Tibial nerve (tissue), 4 donors: ENCODE results near the gene LPCAT4. TPM values are rescaled to one million over a fixed set of nuclear protein-coding genes. Genes with fewer than 3 reads are reported as not detected.

Experiments
- DNase-seq, 2 donors: peaks; one replicate each; pipeline ENCODE4 v3.0.0-alpha.2; 2019; ENCODE audit warnings: low spot score in 2 of 2
- H3K27ac ChIP-seq, 4 donors: fragments of 200-600 bp; sonication (generic) in 3 of 4; one replicate each; pipeline ENCODE4 v1.5.1; 2017 to 2019; ENCODE audit warnings: mild to moderate bottlenecking in 1 of 4
- H3K27me3 ChIP-seq, 2 donors: fragments of 200-600 bp; sonication (generic) in 1 of 2; one replicate each; pipeline versions ENCODE4 v1.5.1 to v1.6.0; 2017 to 2019
- H3K36me3 ChIP-seq, 3 donors: fragments of 200-600 bp; sonication (generic); one replicate each; pipeline ENCODE4 v1.5.1; 2018 to 2019
- H3K4me1 ChIP-seq, 4 donors: fragments of 200-600 bp; sonication (generic) in 3 of 4; one replicate each; pipeline ENCODE4 v1.5.1; 2017 to 2019
- H3K4me3 ChIP-seq, 4 donors: fragments of 200-600 bp; sonication (generic) in 3 of 4; one replicate each; pipeline ENCODE4 v1.5.1; 2017 to 2019; ENCODE audit warnings: mild to moderate bottlenecking in 1 of 4, moderate library complexity in 1 of 4
- H3K9me3 ChIP-seq, 4 donors: fragments of 200-600 bp; sonication (generic) in 3 of 4; one replicate each; pipeline ENCODE4 v1.5.1; 2017 to 2019
- CTCF ChIP-seq, 5 experiments: fragments of 200-600 bp in 3 of 5; fragments of 450-650 bp in 2 of 5; sonication (generic) in 3 of 5; IDR thresholded peaks; one replicate each; pipeline ENCODE4 v1.5.1; 2016 to 2019; ENCODE audit warnings: antibody characterized with exemption in 5 of 5, mild to moderate bottlenecking in 3 of 5, moderate library complexity in 2 of 5
- EP300 ChIP-seq, 2 donors: sonication (generic); formaldehyde crosslinking; IDR thresholded peaks; one replicate each; pipeline ENCODE4 v1.6.1; 2017; ENCODE audit warnings: antibody characterized with exemption in 2 of 2, mild to moderate bottlenecking in 1 of 2
- POLR2A ChIP-seq, 2 donors: fragments of 450-650 bp; IDR thresholded peaks; one replicate each; pipeline ENCODE4 v1.6.1; 2017; ENCODE audit warnings: antibody characterized with exemption in 2 of 2, mild to moderate bottlenecking in 2 of 2, moderate library complexity in 2 of 2
- WGBS, 2 donors: methylation state at CpG; one replicate each; pipeline ENCODE4 v1.1.5; 2018; 5-methylcytosine and 5-hydroxymethylcytosine counted together
- total RNA-seq, 4 donors: library from RNA; depleted of rRNA; stranded (reverse); fragments of >200 nt; gene quantifications; one replicate each; pipeline ENCODE4 v1.1.0, GENCODE V29; 2016

Gene LPCAT4
- total RNA-seq, 4 donors from 2014 or later: 14.0 to 38.8 (median 31.9) TPM

- TF ChIP-seq CTCF (IDR thresholded peaks at IDR 0.05) (no peak), POLR2A (IDR thresholded peaks at IDR 0.05) (no peak), EP300 (IDR thresholded peaks at IDR 0.05) (no peak)
- Histone ChIP-seq H3K27me3 (no peaks in the 10 kb centered on the region), H3K4me1 (peaks cover 0 to 19% (median 6%) of the 10 kb centered on the region in 4 donors), H3K9me3 (no peaks in the 10 kb centered on the region), H3K27ac (no peak overlapping the region), H3K4me3 (no peak overlapping the region), H3K36me3 (no peaks in the 10 kb centered on the region)
- WGBS, 2 donors: 97 to 98% methylated on average over 5 of the region's 5 CpGs
- DNase-seq: no peak
Measured at GRCh38 chr15:34330279-34330678, 36.7 kb downstream of the LPCAT4 start.

GRCh38 chr15:34329006-34329405 lies 38.0 kb downstream of the LPCAT4 start:
- no peaks in the 10 kb centered on the region for H3K9me3 ChIP-seq
- H3K27ac ChIP-seq: no peak overlapping the region
- TF ChIP-seq CTCF (IDR thresholded peaks at IDR 0.05) (no peak), POLR2A (IDR thresholded peaks at IDR 0.05) (no peak), EP300 (IDR thresholded peaks at IDR 0.05) (no peak)
- no peak overlapping the region for H3K4me3 ChIP-seq
- no peaks in the 10 kb centered on the region for H3K36me3 ChIP-seq
- 47 to 56% methylated on average over 2 of the region's 2 CpGs for WGBS, 2 donors
- peaks cover 0 to 10% (median 0%) of the 10 kb centered on the region in 4 donors for H3K4me1 ChIP-seq
- DNase-seq: no peak
- no peaks in the 10 kb centered on the region for H3K27me3 ChIP-seq

- Histone ChIP-seq H3K36me3 (peaks cover 0 to 5% (median 0%) of the 10 kb centered on the region in 3 donors), H3K4me3 (no peak overlapping the region), H3K27ac (peak overlapping the region in 1 of 4 donors; percentile 14), H3K4me1 (peaks cover 0 to 3% (median 0%) of the 10 kb centered on the region in 4 donors), H3K27me3 (no peaks in the 10 kb centered on the region), H3K9me3 (no peaks in the 10 kb centered on the region)
- WGBS, 2 donors: 80 to 82% methylated on average over 4 of the region's 4 CpGs
- no peak for DNase-seq
- no peak for TF ChIP-seq CTCF (IDR thresholded peaks at IDR 0.05)
- TF ChIP-seq EP300 (IDR thresholded peaks at IDR 0.05): no peak
- TF ChIP-seq POLR2A (IDR thresholded peaks at IDR 0.05): no peak
Measured at GRCh38 chr15:34327906-34328305, 39.1 kb downstream of the LPCAT4 start.

- H3K4me3 ChIP-seq: no peak overlapping the region
- no peaks in the 10 kb centered on the region for H3K27me3 ChIP-seq
- peaks cover 0 to 3% (median 0%) of the 10 kb centered on the region in 4 donors for H3K4me1 ChIP-seq
- H3K27ac ChIP-seq: no peak overlapping the region
- no peak for TF ChIP-seq POLR2A (IDR thresholded peaks at IDR 0.05)
- TF ChIP-seq CTCF (IDR thresholded peaks at IDR 0.05): no peak
- TF ChIP-seq EP300 (IDR thresholded peaks at IDR 0.05): no peak
- no peaks in the 10 kb centered on the region for H3K9me3 ChIP-seq
- no peak for DNase-seq
- peaks cover 0 to 5% (median 0%) of the 10 kb centered on the region in 3 donors for H3K36me3 ChIP-seq
Measured at GRCh38 chr15:34325368-34325767, 41.6 kb downstream of the LPCAT4 start.

- peaks cover 0 to 3% (median 0%) of the 10 kb centered on the region in 4 donors for H3K4me1 ChIP-seq
- no peak overlapping the region for H3K27ac ChIP-seq
- H3K27me3 ChIP-seq: no peaks in the 10 kb centered on the region
- no peaks in the 10 kb centered on the region for H3K9me3 ChIP-seq
- 65 to 74% methylated on average over 1 of the region's 1 CpG for WGBS, 2 donors
- peaks cover 0 to 5% (median 0%) of the 10 kb centered on the region in 3 donors for H3K36me3 ChIP-seq
- TF ChIP-seq EP300 (IDR thresholded peaks at IDR 0.05): no peak
- TF ChIP-seq CTCF (IDR thresholded peaks at IDR 0.05): no peak
- no peak for TF ChIP-seq POLR2A (IDR thresholded peaks at IDR 0.05)
- DNase-seq: no peak
- H3K4me3 ChIP-seq: no peak overlapping the region
Measured at GRCh38 chr15:34324933-34325332, 42.1 kb downstream of the LPCAT4 start.
